Measurements from ENCODE around the gene TXLNB.

TXLNB gene

GRCh38 chr6:139325686-139326085 lies 33.9 kb upstream of the TXLNB start:
- H3K4me3 ChIP-seq (ENCODE audit: low read depth, low read length) = no peak overlapping the region
- TF ChIP-seq CTCF (IDR thresholded peaks at IDR 0.05; ENCODE audit: low read depth, low read length, missing control alignments) = no peak
- DNase-seq (ENCODE audit: low read depth) = no peak

- TF ChIP-seq CTCF (IDR thresholded peaks at IDR 0.05; ENCODE audit: low read depth, low read length, missing control alignments) = no peak
- DNase-seq (ENCODE audit: low read depth) = peak; percentile 37
- H3K4me3 ChIP-seq (ENCODE audit: low read depth, low read length) = no peak overlapping the region
Measured at GRCh38 chr6:139325125-139325524, 33.3 kb upstream of the TXLNB start.

GRCh38 chr6:139324301-139324555 lies 32.4 kb upstream of the TXLNB start:
- H3K4me3 ChIP-seq (ENCODE audit: low read depth, low read length) = no peak overlapping the region; the same call in 1 of the 2 replicates
- no peak for DNase-seq (ENCODE audit: low read depth)
- no peak for TF ChIP-seq CTCF (IDR thresholded peaks at IDR 0.05; ENCODE audit: low read depth, low read length, missing control alignments)

DNA sequence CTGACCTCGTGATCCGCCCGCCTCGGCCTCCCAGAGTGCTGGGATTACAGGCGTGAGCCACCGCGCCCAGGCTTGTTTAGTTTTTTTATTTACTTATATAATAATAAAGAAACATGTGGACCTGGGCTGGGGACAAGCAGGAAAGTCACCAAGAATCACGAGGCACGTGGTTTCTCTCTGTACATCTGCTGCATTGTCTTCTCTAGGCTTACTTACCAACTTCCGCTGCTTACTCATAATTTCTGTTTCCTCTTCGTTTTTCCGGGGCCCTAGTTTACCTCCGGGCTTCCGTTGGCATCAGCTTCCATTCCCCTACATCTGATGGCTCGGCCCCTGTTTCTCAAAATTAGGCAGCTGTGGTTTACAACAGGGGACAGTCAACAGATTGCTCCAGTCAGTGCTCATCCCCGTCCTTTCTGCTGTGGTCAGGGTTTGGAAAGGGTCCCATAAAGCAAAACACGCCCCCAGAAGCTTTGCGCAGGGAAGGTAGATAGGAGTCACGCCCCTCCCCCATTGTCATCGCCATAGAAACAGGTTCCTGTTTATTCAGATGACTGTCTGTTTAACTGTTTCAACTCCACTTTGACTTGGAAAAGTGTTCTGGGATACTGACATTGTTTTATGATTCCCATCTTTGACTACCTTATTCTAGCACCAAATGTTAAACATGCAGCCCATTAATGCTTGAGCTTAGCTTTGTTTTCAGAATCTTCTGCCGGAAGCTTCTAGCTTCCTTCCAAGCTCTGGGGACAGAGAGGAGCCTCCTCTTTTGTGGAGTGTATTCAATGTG lies 31.9 kb upstream of the TXLNB start:
- TF ChIP-seq CTCF (IDR thresholded peaks at IDR 0.05; ENCODE audit: low read depth, low read length, missing control alignments) = no peak
- peak; percentile 55 for DNase-seq (ENCODE audit: low read depth)
- peak overlapping the region; percentile 15; the same call in 1 of the 2 replicates for H3K4me3 ChIP-seq (ENCODE audit: low read depth, low read length)

DNA sequence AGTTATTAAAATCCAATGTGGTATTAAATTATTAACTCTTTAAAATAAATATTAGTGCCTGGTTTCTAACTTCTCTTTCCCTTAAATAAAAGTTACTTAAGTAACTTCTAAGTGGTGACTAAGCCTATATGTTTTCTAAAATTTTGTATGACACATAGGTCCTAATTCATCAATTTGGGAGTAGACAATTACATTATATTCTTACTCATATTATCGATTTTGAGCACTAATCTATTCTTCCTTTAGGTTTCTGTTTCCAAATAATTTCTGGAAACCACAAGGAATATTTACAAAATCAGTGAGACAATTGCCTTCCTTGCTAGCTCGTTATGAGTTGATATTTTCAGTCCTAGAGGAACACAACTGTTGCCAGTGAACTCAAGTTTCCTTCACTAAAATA lies 28.3 kb upstream of the TXLNB start:
- no peak for DNase-seq (ENCODE audit: low read depth)
- no peak overlapping the region for H3K4me3 ChIP-seq (ENCODE audit: low read depth, low read length)
- TF ChIP-seq CTCF (IDR thresholded peaks at IDR 0.05; ENCODE audit: low read depth, low read length, missing control alignments) = no peak

DNA sequence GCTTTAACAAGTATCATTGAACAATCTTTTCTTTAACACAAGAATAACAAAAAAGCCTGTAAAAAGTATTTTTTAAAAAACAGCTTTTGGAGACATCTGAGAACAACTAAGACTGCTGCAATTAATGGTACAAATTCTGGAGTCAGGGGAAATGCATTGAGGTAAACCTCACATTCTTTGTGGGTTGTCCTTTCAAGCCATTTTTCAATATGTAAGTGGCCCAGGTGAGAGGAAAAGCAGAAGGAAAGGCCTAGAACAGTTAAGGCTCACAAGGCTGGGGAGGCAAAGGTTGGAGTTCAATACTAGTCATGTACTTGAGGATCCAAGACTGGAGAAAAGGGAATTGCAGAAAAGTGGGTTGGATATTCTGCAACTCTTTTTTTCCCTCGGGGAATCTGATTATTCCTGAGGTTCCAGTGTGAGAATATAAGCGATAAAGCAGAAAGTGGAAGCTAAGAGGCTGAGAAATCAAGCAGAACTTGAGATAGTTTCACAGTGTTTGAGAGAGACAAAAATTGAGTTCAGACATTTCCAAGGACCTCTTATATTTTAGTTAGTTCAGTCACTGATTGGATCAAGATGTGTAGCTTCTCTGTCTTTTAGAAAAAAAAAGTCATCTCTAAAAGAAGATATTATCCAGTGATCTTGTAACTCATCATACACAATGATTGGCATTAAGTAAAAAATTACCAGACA lies 25.0 kb upstream of the TXLNB start:
- no peak overlapping the region for H3K4me3 ChIP-seq (ENCODE audit: low read depth, low read length)
- no peak for DNase-seq (ENCODE audit: low read depth)
- TF ChIP-seq CTCF (IDR thresholded peaks at IDR 0.05; ENCODE audit: low read depth, low read length, missing control alignments) = no peak
